Liver (tissue), 9 donors: ENCODE measurements around the gene KRT6C. TPM values are rescaled to one million over a fixed set of nuclear protein-coding genes. Genes with fewer than 3 reads are reported as not detected.

ENCODE experiments used
- DNase-seq: peaks from one replicate; pipeline ENCODE4 v3.0.0-alpha.2; 2017; ENCODE audit warnings: low spot score
- H3K27ac ChIP-seq, 2 donors: one replicate each; pipeline ENCODE4 v1.7.0; 2013; ENCODE audit warnings: inconsistent platforms in 2 of 2, low read length in 2 of 2, control low read depth in 1 of 2, low read depth in 1 of 2, mild to moderate bottlenecking in 1 of 2
- H3K27me3 ChIP-seq, 4 donors: one replicate each; pipeline versions ENCODE4 v1.6.1 to v1.7.0; 2013; ENCODE audit warnings: low read length in 3 of 4, inconsistent platforms in 1 of 4, mild to moderate bottlenecking in 1 of 4, moderate library complexity in 1 of 4; ENCODE audit not compliant: control insufficient read depth in 4 of 4, insufficient read depth in 4 of 4
- H3K36me3 ChIP-seq, 4 donors: one replicate each; pipeline versions ENCODE4 v1.6.1 to v1.7.0; 2013; ENCODE audit warnings: low read length in 3 of 4, mild to moderate bottlenecking in 3 of 4, low read depth in 1 of 4, moderate library complexity in 1 of 4; ENCODE audit not compliant: control insufficient read depth in 4 of 4, insufficient read depth in 3 of 4
- H3K4me1 ChIP-seq, 4 donors: one replicate each; pipeline versions ENCODE4 v1.6.1 to v1.7.0; 2013; ENCODE audit warnings: low read length in 3 of 4, mild to moderate bottlenecking in 3 of 4, moderate library complexity in 1 of 4; ENCODE audit not compliant: control insufficient read depth in 4 of 4, insufficient read depth in 4 of 4
- H3K4me3 ChIP-seq, 3 donors: one replicate each; pipeline versions ENCODE4 v1.6.1 to v1.7.0; 2013; ENCODE audit warnings: low read length in 3 of 3, control low read depth in 1 of 3, low read depth in 1 of 3, mild to moderate bottlenecking in 1 of 3
- H3K9ac ChIP-seq, 2 donors: one replicate each; pipeline ENCODE4 v1.7.0; 2013; ENCODE audit warnings: low read length in 2 of 2, mild to moderate bottlenecking in 2 of 2, moderate library complexity in 2 of 2, control low read depth in 1 of 2, low read depth in 1 of 2
- H3K9me3 ChIP-seq, 4 donors: one replicate each; pipeline versions ENCODE4 v1.6.1 to v1.7.0; 2013; ENCODE audit warnings: low read length in 3 of 4; ENCODE audit not compliant: control insufficient read depth in 4 of 4
- ATF3 ChIP-seq: IDR thresholded peaks from 2 replicates; pipeline ENCODE4 v1.6.1; 2016; ENCODE audit warnings: antibody characterized with exemption
- CTCF ChIP-seq: fragments of 150-350 bp; IDR thresholded peaks from 2 replicates; pipeline ENCODE4 v1.5.1; 2017; ENCODE audit warnings: improper control_type of control experiment, low read depth, low read length; ENCODE audit not compliant: missing input control
- EGR1 ChIP-seq, 2 donors: IDR thresholded peaks; 2 replicates each; pipeline ENCODE4 v1.6.1; 2016 to 2018; ENCODE audit warnings: antibody characterized with exemption in 2 of 2, low read depth in 2 of 2
- FOXA1 ChIP-seq: IDR thresholded peaks from 2 replicates; pipeline ENCODE4 v1.6.1; 2016; ENCODE audit warnings: antibody characterized with exemption
- FOXA2 ChIP-seq: IDR thresholded peaks from 2 replicates; pipeline ENCODE4 v1.6.1; 2016; ENCODE audit warnings: antibody characterized with exemption
- GABPA ChIP-seq, 2 donors: IDR thresholded peaks in 1 of 2; conservative IDR thresholded peaks in 1 of 2; 2 replicates each; pipeline ENCODE4 v1.6.1; 2016; ENCODE audit warnings: antibody characterized with exemption in 2 of 2, mild to moderate bottlenecking in 1 of 2, moderate library complexity in 1 of 2
- HNF4A ChIP-seq, 2 donors: conservative IDR thresholded peaks; 2 replicates each; pipeline ENCODE4 v1.6.1; 2016; ENCODE audit warnings: antibody characterized with exemption in 2 of 2, mild to moderate bottlenecking in 2 of 2
- HNF4G ChIP-seq: IDR thresholded peaks from 2 replicates; pipeline ENCODE4 v1.6.1; 2016; ENCODE audit warnings: antibody characterized with exemption
- JUND ChIP-seq, 2 donors: IDR thresholded peaks; 2 replicates each; pipeline ENCODE4 v1.6.1; 2016; ENCODE audit warnings: antibody characterized with exemption in 2 of 2
- MAX ChIP-seq: IDR thresholded peaks from 2 replicates; pipeline ENCODE4 v1.6.1; 2016; ENCODE audit warnings: antibody characterized with exemption
- NR2F2 ChIP-seq: IDR thresholded peaks from 2 replicates; pipeline ENCODE4 v1.6.1; 2016; ENCODE audit warnings: antibody characterized with exemption
- RAD21 ChIP-seq, 2 donors: IDR thresholded peaks; 2 replicates each; pipeline ENCODE4 v1.6.1; 2016; ENCODE audit warnings: antibody characterized with exemption in 2 of 2, mild to moderate bottlenecking in 2 of 2
- REST ChIP-seq: IDR thresholded peaks from 2 replicates; pipeline ENCODE4 v1.6.1; 2016; ENCODE audit warnings: antibody characterized with exemption, mild to moderate bottlenecking
- RXRA ChIP-seq, 2 donors: IDR thresholded peaks; 2 replicates each; pipeline ENCODE4 v1.6.1; 2017 to 2018; ENCODE audit warnings: antibody characterized with exemption in 2 of 2, mild to moderate bottlenecking in 1 of 2
- SP1 ChIP-seq: IDR thresholded peaks from 2 replicates; pipeline ENCODE4 v1.6.1; 2018; ENCODE audit warnings: antibody characterized with exemption, mild to moderate bottlenecking
- TAF1 ChIP-seq: conservative IDR thresholded peaks from 2 replicates; pipeline ENCODE4 v1.6.1; 2016; ENCODE audit warnings: antibody characterized with exemption, mild to moderate bottlenecking
- YY1 ChIP-seq: IDR thresholded peaks from 2 replicates; pipeline ENCODE4 v1.6.1; 2016; ENCODE audit warnings: antibody characterized with exemption, mild to moderate bottlenecking
- ZBTB33 ChIP-seq: IDR thresholded peaks from 2 replicates; pipeline ENCODE4 v1.6.1; 2016; ENCODE audit warnings: antibody characterized with exemption
- WGBS: extraction: QIAGEN DNeasy Blood & Tissue Kit; methylation state at CpG from one replicate; pipeline ENCODE4 v1.1.7; 2013; 5-methylcytosine and 5-hydroxymethylcytosine counted together
- polyA plus RNA-seq, 2 donors: library from polyadenylated mRNA; stranded (reverse) in 1 of 2; unstranded in 1 of 2; fragments of 200-250 nt in 1 of 2; fragments of >200 nt in 1 of 2; fragmentation: Nextera tagmentation in 1 of 2; extraction: Ambion mirVana in 1 of 2; gene quantifications; one replicate each; pipeline versions ENCODE4 v1.2.1 to v1.2.3, GENCODE V29; 2013 to 2015
- total RNA-seq, 2 donors: library from RNA; depleted of rRNA; stranded (reverse); fragments of >200 nt; gene quantifications; one replicate each; pipeline ENCODE4 v1.2.3, GENCODE V29; 2014
- donor health status: healthy.
- donor health status: healthy.
- donor health status: healthy.
- donor health status: healthy.
- donor health status: healthy.

The KRT6C gene
- total and polyA plus RNA-seq, 4 donors: 0.61 TPM; not detected in 3

GRCh38 chr12:52432559-52433207 is 40.9 kb downstream of the KRT6C start:
- no peak overlapping the region for H3K27ac ChIP-seq
- H3K27me3 ChIP-seq: peaks cover 0 to 7% (median 0%) of the 10 kb centered on the region in 4 donors
- H3K9me3 ChIP-seq: no peaks in the 10 kb centered on the region
- H3K9ac ChIP-seq: no peak overlapping the region
- DNase-seq: no peak
- WGBS: 92% methylated on average over 6 of the region's 6 CpGs
- H3K36me3 ChIP-seq: no peaks in the 10 kb centered on the region
- TF ChIP-seq YY1: no peak
- TF ChIP-seq GABPA (IDR thresholded peaks at IDR 0.05 in 1 of 2, conservative IDR thresholded peaks at IDR 0.05 in 1 of 2): no peak
- TF ChIP-seq ATF3: no peak
- no peak for TF ChIP-seq FOXA1
- TF ChIP-seq TAF1: no peak
- TF ChIP-seq SP1: no peak
- TF ChIP-seq JUND (IDR thresholded peaks at IDR 0.05): no peak
- TF ChIP-seq RXRA (IDR thresholded peaks at IDR 0.05): no peak
- TF ChIP-seq REST: no peak
- TF ChIP-seq EGR1 (IDR thresholded peaks at IDR 0.05; ENCODE audit: low read depth in 2 of 2): no peak
- no peak for TF ChIP-seq NR2F2
- TF ChIP-seq MAX: no peak
- TF ChIP-seq HNF4A (conservative IDR thresholded peaks at IDR 0.05): no peak
- no peak for TF ChIP-seq HNF4G
- no peak for TF ChIP-seq FOXA2
- no peak for TF ChIP-seq CTCF
- TF ChIP-seq ZBTB33: no peak
- TF ChIP-seq RAD21 (IDR thresholded peaks at IDR 0.05): no peak
- H3K4me3 ChIP-seq: no peak overlapping the region
- no peaks in the 10 kb centered on the region for H3K4me1 ChIP-seq
